ENCODE data around the gene MEIS2. TPM values are rescaled to one million over a fixed set of nuclear protein-coding genes. Genes with fewer than 3 reads are reported as not detected.

MEIS2 gene
- total RNA-seq, 4 donors from 2014 or later: 9.0 to 18.5 (median 16.3) TPM

- Histone ChIP-seq H3K4me1 (no peaks in the 10 kb centered on the region), H3K4me3 (no peak overlapping the region), H3K36me3 (no peaks in the 10 kb centered on the region), H3K9me3 (no peaks in the 10 kb centered on the region), H3K27me3 (no peaks in the 10 kb centered on the region), H3K27ac (no peak overlapping the region)
- WGBS: 67% methylated on average over 4 of the region's 4 CpGs
- DNase-seq (ENCODE audit: low spot score in 2 of 2): no peak
- no peak for TF ChIP-seq POLR2AphosphoS5 (IDR thresholded peaks at IDR 0.05)
These were observed 134.6 kb downstream of the MEIS2 start for GRCh38 chr15:36965570-36966342.

DNA sequence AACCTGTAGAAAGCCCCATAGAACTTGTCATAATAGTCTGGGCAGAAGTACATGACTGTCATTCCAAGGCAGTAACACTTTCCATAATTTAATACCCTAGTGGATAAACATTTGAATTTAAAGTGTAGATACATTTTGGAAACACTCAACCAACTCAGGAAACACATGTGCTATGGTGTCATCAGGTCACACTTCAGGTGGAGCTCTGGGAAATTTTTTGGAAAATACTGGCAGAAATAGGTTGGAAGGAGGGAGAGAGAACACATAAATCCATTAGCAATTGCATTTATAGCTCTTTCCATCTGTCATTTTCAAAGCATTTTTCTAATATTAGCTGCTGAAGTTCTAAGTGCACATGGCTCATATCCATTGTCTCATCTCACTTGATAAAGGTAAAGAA is 135.7 kb downstream of the MEIS2 start:
- Histone ChIP-seq H3K27me3 (no peaks in the 10 kb centered on the region), H3K9me3 (no peaks in the 10 kb centered on the region), H3K27ac (no peak overlapping the region), H3K36me3 (no peaks in the 10 kb centered on the region), H3K4me3 (no peak overlapping the region), H3K4me1 (peaks cover 7% of the 10 kb centered on the region)
- no peak for DNase-seq (ENCODE audit: low spot score in 2 of 2)
- TF ChIP-seq POLR2AphosphoS5 (IDR thresholded peaks at IDR 0.05) (no peak), CTCF (IDR thresholded peaks at IDR 0.05) (no peak), EP300 (IDR thresholded peaks at IDR 0.05) (no peak), POLR2A (IDR thresholded peaks at IDR 0.05) (no peak)

DNA sequence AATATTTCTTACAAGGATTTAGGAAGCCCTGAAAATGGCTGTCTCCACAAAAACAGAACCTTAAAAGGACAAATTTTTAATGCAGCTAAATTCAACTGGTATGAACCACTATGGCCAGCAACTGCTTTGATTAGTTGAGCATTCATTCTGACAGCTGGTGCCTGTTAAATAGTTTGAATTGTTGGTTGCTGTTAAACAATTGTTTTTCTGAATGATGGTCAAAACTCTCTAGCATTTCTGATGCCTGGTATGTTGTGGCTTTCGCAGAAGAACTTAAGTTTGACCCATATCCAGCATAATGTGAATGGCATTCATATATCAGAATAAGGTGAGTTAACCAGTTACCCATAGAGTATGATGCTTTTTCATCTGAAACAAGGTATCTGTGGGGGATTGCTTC is 138.4 kb downstream of the MEIS2 start:
- Histone ChIP-seq H3K4me1 (peaks cover 7% of the 10 kb centered on the region), H3K9me3 (no peaks in the 10 kb centered on the region), H3K27ac (no peak overlapping the region), H3K36me3 (no peaks in the 10 kb centered on the region), H3K4me3 (no peak overlapping the region), H3K27me3 (no peaks in the 10 kb centered on the region)
- no peak for TF ChIP-seq POLR2A (IDR thresholded peaks at IDR 0.05)
- no peak for TF ChIP-seq CTCF (IDR thresholded peaks at IDR 0.05)
- TF ChIP-seq POLR2AphosphoS5 (IDR thresholded peaks at IDR 0.05): no peak
- no peak for TF ChIP-seq EP300 (IDR thresholded peaks at IDR 0.05)
- WGBS: 84% methylated on average over 1 of the region's 1 CpG
- no peak for DNase-seq (ENCODE audit: low spot score in 2 of 2)

GRCh38 chr15:36960947-36961227 is 139.5 kb downstream of the MEIS2 start:
- H3K27ac ChIP-seq: no peak overlapping the region
- peaks cover 7% of the 10 kb centered on the region for H3K4me1 ChIP-seq
- H3K9me3 ChIP-seq: no peaks in the 10 kb centered on the region
- no peak overlapping the region for H3K4me3 ChIP-seq
- 92% methylated on average over 1 of the region's 1 CpG for WGBS
- TF ChIP-seq EP300 (IDR thresholded peaks at IDR 0.05) (no peak), CTCF (IDR thresholded peaks at IDR 0.05) (no peak), POLR2AphosphoS5 (IDR thresholded peaks at IDR 0.05) (no peak), POLR2A (IDR thresholded peaks at IDR 0.05) (no peak)
- H3K27me3 ChIP-seq: no peaks in the 10 kb centered on the region
- no peak for DNase-seq (ENCODE audit: low spot score in 2 of 2)
- H3K36me3 ChIP-seq: no peaks in the 10 kb centered on the region

DNA sequence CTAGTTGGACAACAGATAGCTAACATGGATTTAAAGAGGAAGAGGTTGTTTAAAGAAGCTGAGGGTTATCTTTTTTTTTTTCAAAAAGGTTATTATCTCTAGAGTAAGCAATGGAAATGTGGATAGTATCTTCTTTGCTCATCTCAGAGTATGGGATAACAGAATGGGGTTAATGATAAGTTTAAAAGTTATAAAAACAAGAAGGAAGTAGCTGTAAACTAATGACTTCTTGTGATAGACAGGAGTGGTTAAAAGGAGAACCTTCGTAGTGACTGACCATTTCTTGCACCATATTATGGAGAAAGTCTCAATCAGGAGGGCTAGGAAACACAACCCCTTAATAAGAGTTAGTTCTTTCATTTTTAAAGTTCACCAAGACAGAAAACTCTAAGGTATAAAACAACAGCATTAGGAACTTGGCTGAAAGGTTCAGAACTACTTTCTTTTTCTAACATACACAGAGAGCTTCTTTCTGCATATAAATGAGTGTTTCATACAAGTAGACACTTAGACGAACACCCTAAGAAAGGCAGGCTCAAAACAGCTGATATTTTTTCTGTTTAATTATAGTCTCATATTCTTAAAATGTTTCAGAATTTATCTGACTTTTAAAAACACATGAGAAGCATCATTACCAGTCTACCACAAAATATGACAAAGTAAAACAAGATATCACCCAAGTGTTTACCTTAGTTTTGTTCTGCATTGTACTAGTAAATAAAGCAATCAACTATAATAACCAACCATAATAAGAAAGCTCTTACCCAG is 140.0 kb downstream of the MEIS2 start:
- Histone ChIP-seq H3K9me3 (no peaks in the 10 kb centered on the region), H3K27ac (no peak overlapping the region), H3K4me3 (no peak overlapping the region), H3K4me1 (peaks cover 7% of the 10 kb centered on the region), H3K27me3 (no peaks in the 10 kb centered on the region), H3K36me3 (no peaks in the 10 kb centered on the region)
- WGBS: 57% methylated on average over 2 of the region's 2 CpGs
- TF ChIP-seq POLR2A (IDR thresholded peaks at IDR 0.05) (no peak), POLR2AphosphoS5 (IDR thresholded peaks at IDR 0.05) (no peak), CTCF (IDR thresholded peaks at IDR 0.05) (no peak), EP300 (IDR thresholded peaks at IDR 0.05) (no peak)
- no peak for DNase-seq (ENCODE audit: low spot score in 2 of 2)

All from suprapubic skin (tissue), 4 donors.